Hematopoietic multipotent progenitor cell treated with erythropoietin and hydrocortisone succinate and interleukin-3 and kit ligand, for 15 days (in vitro differentiated cells): ENCODE measurements around the gene ZNF319.

Source experiments
- DNase-seq: peaks from one replicate; pipeline ENCODE4 v3.0.0-alpha.2; 2015; ENCODE audit warnings: low spot score

The ZNF319 gene

DNA sequence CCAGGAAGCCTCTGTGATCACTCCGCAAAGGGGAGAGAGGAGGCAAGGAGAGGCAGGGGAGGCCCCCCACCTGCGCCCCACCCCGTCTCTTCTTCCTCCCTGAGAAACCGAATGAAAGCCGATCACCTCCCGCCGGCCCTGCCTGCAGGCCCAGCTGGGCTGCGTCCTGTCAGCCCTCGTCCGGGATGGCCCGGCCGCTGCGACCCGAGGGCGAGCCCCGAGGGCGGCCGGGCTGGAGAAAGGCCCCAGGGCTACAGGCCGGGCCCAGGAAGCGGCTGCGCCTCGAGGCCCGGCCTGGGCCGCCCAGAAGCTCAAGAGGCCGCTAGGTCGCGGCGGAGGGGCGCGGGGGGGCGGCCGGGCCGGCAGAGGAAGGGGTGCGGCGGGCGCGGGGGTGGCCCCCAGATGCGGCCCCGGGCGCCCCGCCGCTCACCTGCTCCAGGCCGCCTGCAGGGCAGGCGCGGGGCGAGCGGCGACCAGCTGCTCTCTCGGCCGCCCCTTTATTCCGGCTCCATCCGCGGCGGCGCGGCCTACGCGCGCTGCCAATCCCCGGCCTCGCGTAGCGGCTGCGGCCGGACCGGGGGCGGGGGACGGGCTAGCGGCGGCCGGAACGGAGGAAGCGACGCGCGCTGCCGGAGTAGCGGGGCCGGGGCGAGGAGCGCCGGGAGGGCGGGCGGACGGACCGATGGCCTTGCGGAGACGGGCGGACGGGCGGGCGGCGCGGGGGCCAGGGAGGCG is at the start of gene ZNF319:
TSS of gene ZNF319 (minus strand) at position 702 of the 735 bp plus-strand sequence. CDS start 2,407 bp downstream, outside the sequence.
- peak; percentile 7 for DNase-seq

DNA sequence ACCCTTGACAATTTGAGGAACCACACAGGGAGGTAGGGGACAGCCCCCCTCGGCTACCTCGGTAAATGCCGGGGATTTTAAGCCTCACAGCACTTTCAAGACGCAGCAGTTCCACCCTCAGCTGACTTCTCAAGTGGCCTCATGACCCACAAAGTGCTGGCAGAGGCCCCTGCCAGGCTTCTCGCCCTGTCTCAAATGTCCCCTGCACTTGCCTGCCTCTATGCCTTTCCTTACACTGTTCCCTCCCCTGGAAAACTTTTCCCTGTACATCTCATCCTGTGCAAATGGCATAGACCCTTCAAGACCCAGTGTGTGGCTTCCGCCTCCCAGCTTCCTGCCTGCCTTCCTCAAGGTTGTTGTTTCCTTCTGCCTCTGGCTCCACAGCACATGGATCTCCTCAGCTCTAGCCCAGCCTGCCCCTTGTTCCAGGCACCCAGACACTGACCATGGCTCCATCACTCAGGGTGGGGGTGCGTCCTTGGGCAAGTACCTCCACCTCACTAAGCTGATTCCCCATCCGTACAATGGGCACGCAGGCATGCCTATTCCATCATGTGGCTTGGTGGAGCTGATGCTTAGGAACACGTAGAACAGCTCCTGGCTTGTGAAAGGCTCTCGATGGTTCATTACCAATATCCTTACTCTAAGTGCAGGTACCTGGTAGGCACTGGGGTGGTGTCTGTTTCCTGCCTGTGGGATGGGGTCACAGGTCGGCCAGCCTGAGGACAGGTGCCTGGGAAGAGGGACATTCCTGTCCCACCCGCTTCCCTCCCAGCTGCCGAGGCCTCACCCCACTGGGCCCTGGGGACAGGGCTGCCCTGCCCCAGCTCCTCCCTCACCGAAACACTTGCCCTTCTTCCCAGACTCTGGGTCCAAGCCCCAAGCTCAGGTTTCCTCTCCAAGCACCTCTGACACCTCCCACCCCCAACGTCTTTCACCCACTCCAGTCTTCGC is 49.0 kb upstream of the ZNF319 start:
- no peak for DNase-seq

DNA sequence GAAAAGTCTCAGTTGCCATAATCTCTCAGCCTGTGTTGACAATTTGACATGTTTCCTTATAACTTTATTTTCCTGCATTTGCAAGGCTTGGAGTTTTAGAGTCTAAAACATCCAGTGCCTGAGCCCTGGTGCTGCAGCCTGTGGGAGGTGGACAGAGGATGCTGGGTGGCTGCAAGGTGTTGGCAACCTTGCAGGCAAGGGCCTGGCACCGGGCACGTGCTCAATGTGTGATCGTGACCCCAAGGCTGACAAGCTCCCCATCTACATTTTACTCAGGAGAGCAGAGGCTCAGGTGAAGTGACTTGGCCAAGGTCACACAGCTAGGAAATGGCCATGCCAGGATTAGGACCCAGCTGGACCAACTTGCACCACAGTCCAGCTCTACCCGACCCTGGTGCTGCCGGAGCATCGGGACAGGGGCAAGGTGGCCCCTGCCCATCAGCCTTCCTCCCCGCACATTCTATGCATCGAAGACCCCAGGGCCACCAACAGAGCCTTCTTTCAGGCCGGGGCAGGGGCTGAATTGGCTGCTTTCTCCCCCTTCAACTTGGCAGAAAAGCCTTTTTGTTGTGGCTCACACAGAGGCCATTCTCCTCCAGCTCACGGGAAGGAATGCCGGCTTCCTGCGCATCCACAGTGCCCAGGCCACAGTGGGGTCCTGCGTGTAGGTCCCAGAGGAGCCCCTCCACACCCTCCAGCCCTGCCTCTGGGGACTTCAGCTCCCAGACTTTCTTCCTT is 48.2 kb upstream of the ZNF319 start:
- no peak for DNase-seq

DNA sequence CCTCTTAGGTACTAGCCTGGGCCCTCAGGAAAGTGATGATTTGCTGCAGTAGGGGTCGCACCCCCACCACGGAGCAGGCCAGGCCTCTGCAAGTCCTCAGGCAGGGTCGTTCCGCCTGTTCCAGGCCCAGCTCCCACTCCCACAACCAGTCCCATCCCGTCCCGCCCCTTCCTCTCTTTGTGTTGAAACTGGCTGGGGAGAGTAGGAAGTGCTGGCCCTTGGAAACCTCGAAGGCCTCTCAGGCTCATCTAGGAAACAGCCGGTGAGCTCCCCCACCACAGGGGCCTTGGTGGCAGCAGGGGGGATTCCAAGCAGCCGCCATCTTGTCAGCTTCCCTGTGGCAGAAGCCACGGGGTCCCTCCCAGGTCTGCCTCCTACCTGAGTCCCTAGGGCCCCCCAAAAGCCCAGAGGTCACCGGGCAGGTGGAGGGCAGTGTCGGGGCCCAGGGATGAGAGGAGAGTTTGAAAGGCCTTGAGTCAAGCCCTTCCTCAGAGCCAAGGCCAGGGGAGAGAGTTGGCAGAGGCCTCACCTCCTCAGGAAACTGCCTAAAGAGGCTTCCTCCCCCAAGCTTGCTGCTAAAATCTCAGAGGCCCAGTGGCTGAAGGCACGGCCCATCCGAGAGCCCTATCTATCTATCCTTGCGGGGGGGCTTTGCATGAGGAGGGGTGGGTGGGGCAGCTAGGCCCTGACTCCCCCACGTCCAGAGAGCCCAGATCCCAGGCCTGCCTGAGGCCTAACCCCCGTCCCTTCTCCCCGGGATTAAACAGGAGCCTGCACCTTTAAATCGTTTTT is 47.3 kb upstream of the ZNF319 start:
- no peak for DNase-seq

DNA sequence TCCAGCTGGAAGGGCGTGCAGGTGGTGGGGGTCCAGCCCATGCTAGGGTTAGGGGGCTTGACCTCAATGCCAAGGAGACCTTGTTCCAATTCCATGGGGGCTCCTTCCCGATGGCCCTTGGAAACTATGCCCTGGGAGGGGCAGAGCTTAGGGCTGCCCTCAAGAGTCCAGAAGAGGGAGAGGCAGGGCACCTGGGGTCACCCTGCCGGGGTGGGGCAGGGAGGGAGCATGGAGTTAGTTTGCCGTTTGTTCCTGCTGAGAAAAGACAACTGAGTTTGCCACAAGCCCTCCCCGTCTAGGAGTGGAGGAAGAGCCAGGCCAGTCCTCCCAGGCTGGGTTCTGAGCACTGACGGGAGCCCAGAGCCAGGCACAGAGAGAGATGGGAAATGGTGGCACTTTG is 46.5 kb upstream of the ZNF319 start:
- no peak for DNase-seq

DNA sequence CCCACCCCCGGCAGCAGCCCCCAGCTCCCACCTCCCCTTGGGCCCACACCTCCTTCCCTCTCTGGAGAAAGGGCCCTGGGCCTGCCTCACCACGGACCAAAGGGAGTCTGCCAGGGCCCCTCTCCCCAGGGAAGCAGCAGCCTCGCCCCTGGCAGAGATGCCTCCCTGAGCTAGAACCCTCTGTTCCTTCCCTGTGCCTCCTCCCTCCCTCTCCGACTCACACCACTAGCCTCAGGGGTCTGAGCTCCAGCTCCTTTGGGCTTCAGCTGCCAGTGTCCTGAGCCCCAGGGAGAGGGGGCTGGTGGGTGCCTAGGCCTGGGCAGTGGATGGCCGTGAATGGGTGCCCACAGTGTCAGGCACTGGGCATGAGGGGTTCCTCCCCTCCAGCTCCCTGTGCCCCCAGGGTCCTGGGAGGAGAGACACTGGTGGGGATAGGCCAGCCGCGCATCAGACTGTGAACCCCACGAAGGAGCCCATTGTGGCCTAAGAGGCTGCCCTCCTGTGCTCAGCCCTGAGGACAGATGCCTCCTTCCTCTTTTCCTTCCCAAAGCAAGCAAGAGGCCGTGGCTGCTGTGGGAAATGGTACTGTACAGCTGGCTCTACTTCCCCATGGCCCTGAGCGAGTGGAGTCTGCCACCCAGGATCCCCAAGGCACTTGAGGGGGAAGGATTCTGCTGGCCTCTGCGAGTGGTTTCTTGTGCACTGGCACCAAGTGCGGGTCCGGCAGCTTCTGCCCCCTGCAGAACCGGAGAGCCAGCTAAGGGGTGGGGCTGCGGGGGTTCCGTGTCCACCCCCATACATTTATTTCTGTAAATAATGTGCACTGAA is 45.8 kb upstream of the ZNF319 start:
- no peak for DNase-seq

DNA sequence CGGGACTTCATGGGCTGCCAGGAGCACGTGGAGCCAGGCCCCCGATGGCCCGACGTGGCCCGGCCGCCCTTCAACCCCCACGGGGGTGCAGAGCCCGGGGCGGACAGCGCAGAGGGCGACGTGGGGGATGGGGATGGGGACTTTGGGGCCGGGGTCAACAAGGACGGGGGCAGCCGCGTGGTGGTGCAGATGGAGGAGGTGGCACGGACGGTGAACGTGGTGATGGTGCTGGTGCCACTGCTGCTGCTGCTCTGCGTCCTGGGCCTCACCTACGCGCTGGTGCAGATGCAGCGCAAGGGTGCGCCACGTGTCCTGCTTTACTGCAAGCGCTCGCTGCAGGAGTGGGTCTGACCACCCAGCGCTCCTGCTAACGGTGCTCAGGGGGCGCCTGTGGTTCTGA is 44.6 kb upstream of the ZNF319 start:
- DNase-seq: no peak

DNA sequence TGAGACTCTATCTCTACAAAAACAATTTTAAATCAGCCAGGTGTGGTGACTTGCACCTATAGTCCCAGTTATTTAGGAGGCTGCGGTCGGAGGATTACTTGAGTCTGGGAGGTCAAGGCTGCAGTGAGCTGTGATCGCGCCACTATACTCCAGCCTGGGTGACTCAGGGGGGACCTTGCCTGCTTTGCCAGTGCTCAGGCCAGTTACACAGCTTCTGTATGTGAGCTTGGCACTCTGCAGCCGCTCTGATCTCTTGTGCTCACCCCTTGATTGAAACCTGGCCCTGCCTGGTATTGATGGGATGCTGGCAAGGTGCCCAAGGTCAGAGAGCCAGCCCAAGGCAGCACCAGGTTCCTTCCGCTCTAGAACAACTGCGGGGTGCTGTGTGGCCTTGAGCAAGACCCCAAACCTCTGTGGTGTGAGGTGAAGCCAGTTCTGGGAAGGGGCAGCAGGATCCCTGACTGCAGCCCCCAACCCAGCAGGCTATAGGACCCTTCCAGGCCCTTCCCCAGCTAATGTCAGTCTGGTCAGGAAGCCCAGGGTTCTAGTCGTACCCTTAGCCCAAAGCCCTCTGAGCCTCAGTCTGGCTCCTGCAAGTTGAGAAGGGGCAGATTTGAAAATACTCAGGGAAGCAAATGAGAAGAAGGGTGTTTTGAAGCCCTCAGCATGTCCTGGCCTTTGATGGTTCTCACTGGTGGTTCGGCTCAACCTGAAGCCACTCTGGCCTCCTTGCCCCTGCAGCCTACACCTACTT is 44.0 kb upstream of the ZNF319 start:
- no peak for DNase-seq

DNA sequence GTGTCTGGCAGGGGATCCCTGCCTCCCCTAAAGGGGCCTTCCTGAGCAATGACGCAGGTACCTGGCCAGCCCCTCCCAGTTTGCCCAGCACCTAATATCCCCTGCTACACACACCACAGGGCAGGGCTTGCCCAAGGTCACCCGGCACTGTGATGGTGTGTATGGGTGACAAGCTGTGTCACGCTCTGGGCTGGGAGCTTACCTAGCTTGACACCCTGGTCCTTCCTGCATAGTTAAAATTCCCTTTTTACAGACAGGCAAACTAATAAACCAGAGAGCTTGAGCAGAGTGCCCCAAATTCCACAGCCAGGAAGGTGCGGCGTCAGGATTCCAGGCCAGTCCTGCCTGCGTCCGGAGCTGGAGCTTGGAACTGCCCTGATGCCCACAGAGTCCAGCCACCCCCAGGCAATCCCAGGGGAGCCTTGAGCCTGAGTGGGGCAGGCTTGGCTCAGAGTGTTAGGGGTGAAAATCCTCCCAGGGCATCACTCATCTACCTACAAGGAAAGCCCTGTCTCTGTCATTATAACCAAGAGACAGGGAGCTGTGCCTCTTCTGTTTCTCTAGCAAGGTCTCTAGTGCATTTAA is 43.2 kb upstream of the ZNF319 start:
- DNase-seq: no peak

DNA sequence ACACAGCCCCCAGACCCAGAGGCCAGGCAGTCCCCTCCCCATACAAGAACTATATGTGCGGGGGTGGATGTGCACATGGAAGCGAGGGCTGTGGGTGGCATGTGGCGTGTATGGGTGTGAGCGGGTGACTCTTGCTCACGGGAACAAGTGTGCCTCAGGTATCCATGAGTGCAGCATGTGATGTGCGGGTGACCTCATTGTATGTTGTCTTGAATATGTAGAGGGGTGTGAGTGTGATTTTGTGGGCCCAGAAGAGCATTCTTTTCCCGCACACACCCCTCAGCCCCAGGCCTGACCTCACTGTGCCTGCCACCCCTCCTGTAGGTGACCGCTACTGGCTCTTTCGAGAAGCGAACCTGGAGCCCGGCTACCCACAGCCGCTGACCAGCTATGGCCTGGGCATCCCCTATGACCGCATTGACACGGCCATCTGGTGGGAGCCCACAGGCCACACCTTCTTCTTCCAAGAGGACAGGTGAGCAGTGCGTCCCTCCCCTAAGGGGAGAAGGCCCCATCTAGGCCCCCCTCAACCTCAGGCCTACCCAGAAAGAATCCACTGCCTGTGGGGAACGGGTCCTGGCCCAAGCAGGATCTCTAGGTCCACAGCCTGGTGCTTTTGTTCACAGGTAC is 42.5 kb upstream of the ZNF319 start:
- no peak for DNase-seq

DNA sequence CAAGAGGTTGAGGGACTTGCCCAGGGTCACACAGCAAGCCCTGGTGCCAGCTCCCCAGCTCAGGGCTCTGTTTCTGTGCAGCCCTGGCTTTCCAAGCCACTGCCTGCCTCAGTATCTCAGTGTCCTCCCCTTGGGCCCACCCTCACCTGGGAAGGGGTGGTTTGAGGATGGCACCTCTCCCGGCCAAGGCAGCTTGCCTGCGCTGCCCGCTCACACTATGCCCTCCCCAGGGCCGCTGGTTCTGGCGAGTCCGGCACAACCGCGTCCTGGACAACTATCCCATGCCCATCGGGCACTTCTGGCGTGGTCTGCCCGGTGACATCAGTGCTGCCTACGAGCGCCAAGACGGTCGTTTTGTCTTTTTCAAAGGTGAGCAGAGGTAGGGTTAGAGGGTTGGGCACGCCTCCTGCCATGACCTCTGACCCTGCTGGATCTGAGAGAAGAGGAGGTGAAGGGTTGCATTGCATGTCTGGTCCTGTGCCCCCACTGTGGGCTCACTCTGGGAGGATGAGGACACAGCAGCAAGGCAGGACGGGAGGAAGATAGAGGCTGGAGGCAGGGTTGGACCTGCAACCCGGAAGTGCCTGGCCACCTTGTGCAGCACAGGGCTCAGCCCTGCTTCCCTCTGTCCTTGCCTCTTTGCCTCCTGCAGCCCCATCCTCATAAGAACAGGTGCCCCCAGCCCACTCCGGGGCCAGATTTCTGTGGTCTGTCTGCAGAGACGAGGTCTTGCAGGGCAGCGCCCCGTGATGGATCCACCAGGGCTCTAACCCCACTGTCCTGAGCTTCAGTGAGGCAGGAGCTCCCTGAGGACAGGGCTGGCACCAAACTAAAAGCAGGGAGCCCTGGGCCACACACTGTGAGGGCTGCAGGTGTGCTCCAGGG is 41.8 kb upstream of the ZNF319 start:
- DNase-seq: no peak

DNA sequence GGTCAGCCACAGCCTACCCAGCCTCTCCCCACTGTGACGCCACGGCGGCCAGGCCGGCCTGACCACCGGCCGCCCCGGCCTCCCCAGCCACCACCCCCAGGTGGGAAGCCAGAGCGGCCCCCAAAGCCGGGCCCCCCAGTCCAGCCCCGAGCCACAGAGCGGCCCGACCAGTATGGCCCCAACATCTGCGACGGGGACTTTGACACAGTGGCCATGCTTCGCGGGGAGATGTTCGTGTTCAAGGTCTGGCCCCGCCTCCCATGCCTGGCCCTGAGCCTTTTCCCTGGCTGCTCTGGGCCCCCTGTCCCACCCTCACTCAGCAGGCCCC is 41.1 kb upstream of the ZNF319 start:
- no peak for DNase-seq

DNA sequence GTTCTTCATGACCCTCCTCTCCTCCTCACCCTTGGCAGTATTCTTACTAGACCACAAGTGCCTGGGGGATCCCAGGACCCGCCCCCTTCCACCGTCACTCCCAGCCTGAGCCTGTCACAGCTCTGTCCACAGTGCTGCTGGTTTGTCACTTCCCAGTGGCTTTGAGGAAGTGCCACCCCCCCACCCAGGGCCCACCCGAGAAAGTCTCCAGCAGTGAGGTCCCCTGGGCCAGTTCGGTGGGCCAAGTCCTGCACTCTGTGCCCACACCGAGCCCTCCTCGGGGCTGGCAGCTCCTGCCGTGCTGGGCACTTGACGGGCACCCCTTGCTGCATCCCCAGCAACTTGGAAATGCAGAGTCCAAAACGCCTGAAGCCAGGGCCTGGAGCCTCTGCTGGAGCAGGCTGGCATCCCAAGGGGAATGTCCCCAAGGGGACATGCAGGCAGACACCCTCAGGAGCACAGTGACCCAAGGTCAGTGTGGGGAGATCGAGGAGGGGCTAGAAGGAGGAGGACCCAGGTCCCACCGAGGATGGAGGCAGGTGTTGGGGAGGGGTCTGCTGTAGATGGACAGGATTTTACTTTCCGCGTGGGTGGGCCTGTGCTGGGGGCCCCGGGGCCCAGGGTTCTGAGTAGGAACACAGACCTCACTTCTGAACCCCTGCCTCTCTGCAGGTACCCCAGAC is 40.6 kb upstream of the ZNF319 start:
- no peak for DNase-seq

DNA sequence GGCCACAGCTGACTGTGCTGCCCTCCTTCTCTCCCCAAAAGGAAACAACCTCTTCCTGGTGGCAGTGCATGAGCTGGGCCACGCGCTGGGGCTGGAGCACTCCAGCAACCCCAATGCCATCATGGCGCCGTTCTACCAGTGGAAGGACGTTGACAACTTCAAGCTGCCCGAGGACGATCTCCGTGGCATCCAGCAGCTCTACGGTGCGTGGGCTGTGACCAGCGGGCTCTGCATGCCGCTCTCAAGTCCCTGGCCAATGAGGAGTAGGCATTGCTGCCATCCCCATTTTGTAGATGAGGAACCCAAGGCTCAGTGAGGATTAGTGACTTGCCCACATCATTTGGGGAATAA is 40.0 kb upstream of the ZNF319 start:
- no peak for DNase-seq

DNA sequence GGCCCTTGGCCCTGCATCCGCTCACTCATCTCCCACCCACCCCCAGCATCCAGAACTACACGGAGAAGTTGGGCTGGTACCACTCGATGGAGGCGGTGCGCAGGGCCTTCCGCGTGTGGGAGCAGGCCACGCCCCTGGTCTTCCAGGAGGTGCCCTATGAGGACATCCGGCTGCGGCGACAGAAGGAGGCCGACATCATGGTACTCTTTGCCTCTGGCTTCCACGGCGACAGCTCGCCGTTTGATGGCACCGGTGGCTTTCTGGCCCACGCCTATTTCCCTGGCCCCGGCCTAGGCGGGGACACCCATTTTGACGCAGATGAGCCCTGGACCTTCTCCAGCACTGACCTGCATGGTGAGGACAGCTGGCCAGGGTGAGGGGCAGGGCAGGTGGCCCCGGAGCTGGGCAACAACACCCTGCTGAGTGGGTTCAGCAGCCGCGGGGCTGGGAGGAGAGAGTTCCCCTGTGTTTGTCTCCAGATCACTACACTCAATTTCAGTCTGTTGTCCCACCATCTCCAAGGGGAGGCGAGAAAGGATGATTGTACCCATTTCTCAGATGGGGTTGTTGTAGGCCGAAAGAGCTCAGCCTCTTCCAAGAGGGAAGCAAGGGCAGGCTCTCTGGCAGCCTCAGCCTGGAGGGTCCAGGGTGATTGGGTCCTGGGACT is 39.5 kb upstream of the ZNF319 start:
- no peak for DNase-seq

DNA sequence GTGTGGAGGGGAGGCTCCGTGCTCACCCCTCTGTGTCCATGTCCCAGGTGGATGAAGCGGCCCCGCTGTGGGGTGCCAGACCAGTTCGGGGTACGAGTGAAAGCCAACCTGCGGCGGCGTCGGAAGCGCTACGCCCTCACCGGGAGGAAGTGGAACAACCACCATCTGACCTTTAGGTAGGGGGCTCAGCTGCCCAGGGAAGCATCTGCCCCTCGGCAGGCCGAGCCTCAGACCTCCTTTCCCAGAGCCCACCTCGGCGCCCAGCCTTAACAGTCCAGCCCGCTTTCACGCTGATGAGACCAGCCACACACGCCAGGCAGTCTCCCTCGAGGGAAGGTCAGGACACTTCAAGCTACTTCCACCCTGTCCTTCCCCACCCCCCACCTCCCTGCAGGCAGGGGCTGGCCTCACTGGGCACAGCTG is 37.8 kb upstream of the ZNF319 start:
- DNase-seq: no peak

DNA sequence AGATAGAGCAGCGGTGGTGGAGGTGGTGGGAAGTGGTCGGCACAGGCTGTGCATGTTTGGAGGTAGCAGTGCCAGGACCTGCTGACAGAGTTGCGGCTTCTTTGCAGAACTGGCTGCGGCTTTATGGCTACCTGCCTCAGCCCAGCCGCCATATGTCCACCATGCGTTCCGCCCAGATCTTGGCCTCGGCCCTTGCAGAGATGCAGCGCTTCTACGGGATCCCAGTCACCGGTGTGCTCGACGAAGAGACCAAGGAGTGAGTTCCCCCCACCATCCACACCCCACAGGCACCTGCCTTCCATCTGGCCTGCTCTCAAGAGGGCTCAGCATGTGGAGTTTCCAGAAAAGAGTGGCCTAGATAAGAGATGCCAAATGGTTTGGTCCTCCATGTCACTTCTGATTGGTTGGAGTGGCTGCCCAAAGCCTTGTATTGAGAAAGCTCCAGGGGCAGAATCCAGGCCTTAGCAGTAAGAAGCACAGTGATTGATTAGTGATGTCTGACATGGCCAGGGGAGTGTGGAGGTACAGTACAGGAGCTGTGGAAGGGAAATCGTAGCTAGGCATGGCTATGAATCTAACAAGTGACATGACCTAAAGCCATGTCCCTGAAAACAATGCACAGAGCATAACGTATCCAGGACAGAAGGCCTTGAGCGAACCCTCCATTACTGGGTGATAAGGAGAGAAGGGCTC is 37.0 kb upstream of the ZNF319 start:
- DNase-seq: no peak
